Subcutaneous adipose tissue (tissue), 4 donors: ENCODE results near the gene FBXO46. TPM values are rescaled to one million over a fixed set of nuclear protein-coding genes. Genes with fewer than 3 reads are reported as not detected.

ENCODE experiments used
- total RNA-seq, 4 donors: library from RNA; depleted of rRNA; stranded (reverse); fragments of >200 nt; gene quantifications; one replicate each; pipeline ENCODE4 v1.1.0, GENCODE V29; 2016
- TF ChIP-seq, protein P1 (sequence below): fragments of 450-650 bp; IDR thresholded peaks from one replicate; pipeline ENCODE4 v1.5.1; 2016; ENCODE audit warnings: low read depth, mild to moderate bottlenecking, control low read depth, antibody characterized with exemption, moderate library complexity

The FBXO46 gene
- total RNA-seq, 4 donors from 2014 or later = 5.1 to 12.1 (median 6.0) TPM

DNA sequence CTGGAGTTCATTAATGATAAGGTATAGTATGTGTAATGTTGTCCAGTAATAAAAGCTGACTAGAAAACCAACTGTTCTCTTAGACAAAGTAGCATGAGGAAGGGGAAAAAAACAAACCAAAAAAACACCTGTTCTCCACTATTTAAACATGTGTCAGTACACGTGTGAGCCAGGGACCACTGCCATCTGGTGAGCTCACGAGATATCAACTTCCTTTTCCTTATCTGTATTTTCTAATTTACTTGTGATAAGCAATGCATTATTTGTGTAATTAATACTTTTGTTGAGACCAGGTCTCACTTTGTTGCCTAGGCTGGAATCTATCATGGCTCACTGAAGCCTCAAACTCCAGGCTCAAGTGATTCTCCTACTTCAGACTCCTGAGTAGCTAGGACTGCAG lies 42.7 kb upstream of the FBXO46 start:
- TF ChIP-seq, protein P1, sequence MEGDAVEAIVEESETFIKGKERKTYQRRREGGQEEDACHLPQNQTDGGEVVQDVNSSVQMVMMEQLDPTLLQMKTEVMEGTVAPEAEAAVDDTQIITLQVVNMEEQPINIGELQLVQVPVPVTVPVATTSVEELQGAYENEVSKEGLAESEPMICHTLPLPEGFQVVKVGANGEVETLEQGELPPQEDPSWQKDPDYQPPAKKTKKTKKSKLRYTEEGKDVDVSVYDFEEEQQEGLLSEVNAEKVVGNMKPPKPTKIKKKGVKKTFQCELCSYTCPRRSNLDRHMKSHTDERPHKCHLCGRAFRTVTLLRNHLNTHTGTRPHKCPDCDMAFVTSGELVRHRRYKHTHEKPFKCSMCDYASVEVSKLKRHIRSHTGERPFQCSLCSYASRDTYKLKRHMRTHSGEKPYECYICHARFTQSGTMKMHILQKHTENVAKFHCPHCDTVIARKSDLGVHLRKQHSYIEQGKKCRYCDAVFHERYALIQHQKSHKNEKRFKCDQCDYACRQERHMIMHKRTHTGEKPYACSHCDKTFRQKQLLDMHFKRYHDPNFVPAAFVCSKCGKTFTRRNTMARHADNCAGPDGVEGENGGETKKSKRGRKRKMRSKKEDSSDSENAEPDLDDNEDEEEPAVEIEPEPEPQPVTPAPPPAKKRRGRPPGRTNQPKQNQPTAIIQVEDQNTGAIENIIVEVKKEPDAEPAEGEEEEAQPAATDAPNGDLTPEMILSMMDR = no peak

DNA sequence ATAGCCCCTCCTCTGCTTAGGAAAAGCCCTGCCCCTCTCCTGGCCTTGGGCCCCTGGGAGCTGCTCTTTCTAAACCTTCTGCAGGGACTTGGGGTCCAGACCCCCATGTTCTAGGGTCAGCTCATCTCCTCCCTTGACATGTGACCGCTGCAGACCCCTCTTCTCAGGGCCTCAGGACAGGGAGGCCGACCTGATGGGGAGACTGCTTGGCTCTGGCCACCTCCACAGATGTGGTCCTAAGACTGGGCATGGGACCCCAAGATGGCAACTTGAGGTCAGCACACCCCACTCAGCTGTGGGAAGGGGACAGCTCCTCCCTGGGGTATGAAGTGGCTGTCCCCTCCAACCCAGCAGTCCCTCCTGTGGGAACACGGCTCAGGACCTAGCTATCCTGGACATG lies 42.2 kb upstream of the FBXO46 start:
- TF ChIP-seq, protein P1 = no peak

DNA sequence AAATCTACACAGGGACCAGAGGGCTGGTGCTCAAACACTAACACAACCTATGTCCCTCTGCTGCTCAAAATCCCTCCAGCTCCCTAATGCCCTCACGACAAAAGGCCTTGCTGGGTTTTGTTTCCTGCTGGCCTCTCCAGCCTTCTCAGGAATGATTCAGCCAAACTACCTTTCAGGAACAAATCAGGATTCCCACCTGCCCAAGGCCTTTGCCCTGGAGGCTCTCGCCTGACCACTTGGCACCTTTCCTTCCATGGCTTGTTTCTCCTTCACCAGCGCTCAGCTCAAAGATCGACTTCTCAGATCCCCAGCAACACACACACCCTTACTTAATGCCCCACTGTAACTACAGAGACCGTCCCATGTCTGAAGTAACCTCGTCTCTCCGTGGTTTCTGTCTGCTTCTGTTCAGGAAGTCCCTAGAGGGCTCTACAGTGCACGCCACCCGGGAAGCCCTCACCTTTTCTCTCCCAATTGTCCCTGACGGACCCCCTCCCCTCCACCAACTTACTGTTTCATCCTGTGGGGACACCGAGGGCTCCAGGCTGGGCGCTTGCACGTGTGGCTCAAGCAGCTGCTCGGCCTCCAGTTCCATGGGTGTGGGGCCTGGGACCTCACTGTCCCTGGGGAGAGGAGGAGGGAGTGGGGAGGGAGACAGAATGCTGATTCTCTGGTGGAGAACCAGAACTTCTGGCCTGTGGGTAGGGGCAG lies 41.6 kb upstream of the FBXO46 start:
- TF ChIP-seq, protein P1 = no peak

DNA sequence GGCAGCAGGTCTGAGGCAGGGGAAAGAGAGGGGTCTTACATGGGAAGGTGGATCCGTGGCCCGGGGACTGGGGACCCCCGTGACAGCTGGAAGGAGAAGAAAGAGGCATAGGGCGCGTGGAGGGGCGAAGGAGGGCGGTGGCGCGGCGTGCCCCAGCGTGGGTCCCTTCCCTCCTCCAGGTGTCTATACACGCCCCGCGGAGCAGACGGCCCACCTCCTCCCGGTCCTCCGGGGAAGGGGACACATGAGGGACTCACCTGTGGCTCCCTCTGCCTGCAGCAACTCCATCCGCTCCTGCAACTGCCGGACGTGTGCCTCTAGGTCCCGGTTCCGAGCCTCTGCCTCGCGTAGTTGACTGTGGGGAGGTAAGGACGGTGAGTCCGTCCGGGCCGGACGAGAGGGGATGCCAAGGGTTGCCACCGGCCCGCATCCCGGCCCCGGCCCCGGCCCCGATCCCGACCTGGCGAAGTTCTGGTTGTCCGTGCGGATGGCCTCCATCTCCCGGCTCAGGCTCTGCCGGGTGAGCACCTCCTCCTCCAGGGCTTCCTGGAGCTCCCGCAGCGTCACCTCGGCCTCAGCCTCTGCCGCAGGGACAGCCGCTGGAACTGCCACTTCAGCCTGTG lies 40.7 kb upstream of the FBXO46 start:
- TF ChIP-seq, protein P1 = no peak

DNA sequence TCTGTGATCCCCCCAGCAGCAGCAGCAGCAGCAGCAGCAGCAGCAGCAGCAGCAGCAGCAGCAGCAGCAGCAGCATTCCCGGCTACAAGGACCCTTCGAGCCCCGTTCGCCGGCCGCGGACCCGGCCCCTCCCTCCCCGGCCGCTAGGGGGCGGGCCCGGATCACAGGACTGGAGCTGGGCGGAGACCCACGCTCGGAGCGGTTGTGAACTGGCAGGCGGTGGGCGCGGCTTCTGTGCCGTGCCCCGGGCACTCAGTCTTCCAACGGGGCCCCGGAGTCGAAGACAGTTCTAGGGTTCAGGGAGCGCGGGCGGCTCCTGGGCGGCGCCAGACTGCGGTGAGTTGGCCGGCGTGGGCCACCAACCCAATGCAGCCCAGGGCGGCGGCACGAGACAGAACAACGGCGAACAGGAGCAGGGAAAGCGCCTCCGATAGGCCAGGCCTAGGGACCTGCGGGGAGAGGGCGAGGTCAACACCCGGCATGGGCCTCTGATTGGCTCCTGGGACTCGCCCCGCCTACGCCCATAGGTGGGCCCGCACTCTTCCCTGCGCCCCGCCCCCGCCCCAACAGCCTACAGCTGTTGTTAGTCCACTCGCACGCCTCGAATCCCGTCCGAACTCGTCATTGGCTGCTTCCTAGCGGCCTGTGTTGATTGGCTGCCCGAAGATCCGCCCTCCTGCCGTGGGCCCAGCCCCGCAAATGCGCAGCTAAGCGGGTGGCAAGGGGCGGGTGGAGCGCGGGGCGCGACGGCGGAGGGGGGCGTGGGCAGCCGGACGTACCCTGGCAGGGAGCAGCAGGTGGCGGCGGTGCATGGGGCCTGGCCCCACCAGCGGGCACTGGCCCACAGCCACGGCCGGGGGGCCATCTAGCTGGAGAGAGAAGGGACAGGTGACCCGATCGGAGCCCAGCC lies 39.8 kb upstream of the FBXO46 start:
- TF ChIP-seq, protein P1 = no peak

DNA sequence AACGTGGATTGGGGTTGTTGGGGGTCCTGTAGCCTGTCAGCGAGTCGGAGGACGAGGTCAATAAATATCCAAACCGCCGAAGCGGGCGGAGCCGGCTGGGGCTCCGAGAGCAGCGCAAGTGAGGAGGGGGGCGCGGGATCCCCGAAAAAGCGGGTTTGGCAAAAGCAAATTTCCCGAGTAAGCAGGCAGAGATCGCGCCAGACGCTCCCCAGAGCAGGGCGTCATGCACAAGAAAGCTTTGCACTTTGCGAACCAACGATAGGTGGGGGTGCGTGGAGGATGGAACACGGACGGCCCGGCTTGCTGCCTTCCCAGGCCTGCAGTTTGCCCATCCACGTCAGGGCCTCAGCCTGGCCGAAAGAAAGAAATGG lies 39.1 kb upstream of the FBXO46 start:
- TF ChIP-seq, protein P1 = no peak
